ENCODE results near the gene SIAH3.

SIAH3 gene

DNA sequence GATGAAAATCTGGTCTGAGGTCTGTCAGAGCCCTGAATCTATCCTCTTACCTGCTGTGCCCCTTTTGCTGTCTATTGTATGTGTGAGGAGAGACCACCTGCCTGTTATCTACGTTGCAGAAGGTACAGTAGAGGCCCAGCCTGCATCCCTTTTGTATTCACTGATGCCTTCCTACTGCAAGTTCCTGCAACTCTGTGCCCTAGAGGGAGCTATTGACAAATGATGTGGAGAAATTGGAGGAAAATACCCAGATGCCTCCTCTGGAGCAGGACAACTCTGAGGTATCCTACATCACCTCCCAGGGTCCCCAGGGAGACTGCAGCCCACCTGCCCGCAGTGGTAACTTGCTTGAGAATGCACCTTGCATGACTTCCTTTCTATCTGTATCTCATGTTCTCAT, 33.7 kb downstream of the SIAH3 start:
- no peak for DNase-seq

DNA sequence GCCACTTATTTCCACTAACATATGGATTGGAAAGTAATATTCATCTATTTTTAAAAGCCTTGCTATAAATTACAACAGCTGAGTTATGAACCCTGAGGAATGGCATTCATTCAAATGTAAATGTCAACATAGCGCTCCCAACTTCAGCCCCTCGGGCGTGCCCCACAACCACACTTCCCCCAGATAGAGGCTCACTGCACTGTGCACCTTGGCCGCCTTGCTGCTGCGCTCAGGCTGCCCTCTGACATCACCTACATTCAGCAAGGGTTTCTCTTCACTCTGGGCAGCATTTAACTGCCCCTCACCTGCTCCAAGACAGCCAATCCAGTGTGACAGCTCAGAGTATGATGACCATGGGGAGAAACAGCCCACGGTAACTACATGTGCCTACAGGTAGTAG, 35.1 kb downstream of the SIAH3 start:
- DNase-seq: no peak

DNA sequence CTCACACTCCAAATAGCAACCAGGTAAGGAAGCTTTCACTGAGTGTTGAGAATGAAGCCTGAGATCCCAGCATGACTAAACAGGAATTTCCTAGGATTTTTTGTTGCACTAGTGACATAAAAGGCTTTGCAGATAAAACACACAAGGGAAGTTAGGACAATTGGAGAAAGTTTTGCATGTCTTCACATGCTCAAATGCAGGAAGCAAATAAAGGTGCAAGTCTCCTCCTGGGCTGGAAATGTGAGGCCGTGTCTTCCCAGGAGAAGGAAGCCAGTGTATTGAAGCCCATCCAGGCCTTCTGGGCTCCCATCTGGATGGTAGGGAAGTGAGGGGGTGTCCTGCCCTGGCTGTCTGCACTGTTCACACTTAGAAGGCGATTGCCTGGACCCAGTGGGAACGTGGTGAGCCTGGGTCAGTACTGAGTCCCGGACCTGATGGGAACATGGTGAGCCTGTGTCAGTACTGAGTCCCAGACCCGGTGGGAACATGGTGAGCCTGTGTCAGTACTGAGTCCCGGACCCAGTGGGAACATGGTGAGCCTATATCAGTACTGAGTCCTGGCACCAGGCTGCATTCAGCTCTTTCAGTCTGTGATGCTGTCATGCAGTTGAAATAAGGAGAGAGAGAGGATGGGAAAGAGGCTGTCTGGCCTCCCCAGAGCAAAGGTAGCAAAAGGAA, 38.7 kb downstream of the SIAH3 start:
- DNase-seq: no peak

DNA sequence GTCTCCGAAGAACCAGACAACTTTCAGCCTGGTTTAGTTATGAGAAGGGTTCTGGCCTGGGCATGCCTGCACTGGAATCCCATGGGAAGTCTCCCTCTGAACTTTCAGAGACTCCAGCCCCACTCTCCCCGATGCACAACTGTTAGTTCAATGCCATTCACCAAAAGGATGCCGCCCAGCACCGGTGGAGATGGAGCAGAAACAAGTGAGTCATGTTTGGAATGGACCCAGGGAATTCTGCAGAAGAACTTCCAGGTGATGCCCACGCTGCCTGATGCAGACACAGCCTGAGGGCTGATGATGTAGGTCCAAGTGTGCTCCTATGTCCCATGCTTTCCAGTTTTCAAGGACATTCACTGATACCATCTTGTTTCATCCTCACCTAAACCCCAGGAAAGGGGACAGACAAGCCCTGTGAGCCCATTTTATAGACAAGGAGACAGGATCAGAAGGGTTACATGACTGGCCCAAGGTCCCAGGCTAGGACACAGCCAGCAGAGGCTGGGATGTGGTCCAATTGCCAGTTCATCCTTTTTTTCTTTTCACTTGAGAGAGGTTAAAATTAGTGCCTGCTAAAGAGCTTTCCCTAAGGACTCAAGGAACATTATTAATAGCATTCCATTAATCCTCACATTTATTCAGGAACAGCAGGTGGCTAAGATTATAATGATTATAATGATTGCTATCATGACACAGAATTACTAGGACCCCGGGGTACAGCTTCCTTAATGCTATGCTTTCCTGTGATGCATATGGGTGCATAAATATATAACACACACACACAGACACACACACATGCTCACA, 39.5 kb downstream of the SIAH3 start:
- DNase-seq: no peak

DNA sequence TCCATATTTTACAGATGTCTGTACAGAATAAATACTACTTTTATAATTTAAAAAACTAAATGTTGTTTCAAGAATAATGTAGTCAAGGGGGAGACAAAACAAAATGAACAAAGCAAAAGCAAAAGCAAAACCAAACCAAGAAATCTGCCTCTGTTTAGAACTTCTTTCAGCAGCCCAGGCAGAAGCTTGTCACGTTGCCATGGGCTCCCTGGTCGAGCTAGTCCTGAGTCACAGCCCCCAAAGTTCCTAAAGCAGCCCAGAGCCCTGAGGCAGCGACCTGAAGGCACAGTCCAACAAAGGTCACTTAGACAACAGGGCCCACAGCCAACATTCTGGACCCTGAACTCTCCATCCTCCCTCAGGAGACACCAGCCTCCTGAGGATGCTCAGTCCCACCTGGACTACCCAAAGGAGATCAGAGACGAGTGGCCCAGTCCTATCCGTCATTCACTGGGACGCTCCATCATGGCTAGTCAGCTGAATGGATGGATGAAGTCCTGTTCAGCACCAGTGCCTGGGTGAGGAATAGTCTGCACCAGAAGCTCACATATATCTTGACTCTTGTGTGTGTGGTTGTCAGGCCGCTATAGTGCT, 41.7 kb downstream of the SIAH3 start:
- no peak for DNase-seq

DNA sequence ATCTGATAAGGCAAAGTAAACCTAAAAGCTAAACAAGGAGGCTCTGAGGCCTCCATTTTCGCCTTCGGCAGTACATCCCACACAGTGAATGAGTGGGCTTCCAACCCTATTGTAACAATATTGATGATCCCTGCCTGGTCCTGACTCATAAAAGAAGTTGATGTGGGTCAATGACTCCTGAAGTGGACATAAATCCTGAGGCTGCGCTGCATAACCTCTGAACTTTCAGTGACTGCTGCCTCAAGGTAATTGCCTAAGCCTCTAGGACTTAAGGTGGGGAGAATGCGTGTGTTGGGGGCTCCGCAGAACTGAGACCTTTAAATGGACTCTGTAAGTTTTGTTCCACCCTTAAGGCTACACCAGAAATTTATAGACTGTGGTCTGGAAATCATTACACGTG, 42.6 kb downstream of the SIAH3 start:
- DNase-seq: no peak

DNA sequence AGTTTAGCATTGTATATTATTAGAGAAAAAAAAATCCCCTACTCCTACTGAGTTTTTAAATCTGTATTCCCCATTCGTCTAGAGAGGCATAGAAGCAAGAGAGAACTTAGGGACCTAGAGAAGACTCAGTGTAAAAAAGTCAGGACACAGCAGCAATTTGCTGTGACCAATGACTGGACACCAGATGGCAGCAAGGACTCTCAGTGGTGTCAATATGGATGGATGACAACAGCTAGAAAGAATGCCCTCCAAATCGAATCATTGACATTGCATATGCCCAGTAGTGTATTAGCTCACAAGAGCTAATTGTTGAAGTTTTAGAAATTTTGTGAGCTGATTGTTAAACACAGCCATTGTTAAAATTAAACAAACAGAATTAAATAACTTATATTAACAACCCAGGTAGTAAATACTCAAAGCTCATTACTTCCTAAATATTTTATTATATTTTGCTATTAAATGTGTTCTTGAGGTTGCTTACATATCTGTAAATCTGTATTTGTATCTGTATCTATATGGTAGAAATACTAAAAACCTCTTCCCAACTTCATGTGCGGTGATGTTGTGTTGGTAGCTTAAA, 43.9 kb downstream of the SIAH3 start:
- DNase-seq: no peak

DNA sequence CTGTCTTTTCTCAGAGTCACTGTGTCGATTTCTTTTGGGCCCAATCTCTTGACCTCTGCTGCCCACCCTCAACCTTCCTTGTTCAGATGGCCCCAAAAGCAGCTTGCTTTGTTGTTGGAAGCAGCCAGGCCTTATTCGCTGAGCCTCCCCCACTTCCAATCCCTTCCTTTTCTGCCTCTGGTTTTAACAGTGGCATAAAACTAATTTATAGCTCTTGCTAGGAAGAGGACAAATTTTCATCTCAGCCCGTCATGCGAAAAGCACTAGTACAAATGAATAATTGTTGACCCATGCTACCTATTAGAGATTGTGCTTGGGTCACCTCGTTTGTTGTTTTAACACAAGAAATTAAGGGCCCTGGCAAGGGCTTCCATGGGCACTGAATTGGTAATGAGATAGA, 51.1 kb downstream of the SIAH3 start:
- no peak for DNase-seq

DNA sequence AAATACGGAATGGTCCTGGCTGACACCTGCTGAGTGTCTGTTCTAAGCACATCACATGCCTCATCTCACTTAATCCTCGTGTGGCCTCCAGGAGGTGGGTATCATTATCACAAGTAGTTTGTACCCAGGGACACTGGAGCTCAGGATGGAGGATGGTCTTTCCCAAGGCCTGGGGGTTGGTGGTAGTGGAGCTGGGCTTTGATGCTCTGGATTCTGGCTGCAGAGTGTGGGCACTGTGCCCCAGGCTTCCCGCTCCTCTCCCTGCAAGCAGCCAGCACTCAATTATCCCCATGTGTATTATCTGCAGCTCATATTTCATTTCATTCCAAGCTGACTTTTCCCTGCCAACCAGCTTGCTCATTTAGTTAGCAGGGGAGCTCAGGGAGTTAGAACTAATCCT, 52.1 kb downstream of the SIAH3 start:
- DNase-seq: no peak

DNA sequence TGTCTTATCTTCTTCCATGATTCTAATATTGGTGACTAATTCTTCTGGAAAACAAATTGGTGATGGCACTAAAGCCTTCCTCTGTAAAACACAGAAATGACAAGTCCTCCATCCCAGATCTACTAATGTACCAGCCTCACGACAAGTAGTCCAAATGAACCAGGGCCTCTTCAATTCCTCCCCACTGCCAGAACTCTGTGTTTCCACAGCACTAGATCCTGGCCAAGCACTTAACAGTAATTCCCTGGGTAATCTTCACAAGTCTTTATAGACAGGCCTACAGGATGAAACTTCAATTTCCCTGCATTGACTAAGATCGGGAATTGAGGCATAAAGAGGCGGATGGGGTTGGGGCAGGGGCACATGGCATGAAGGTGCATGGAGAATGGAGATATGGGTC, 52.7 kb downstream of the SIAH3 start:
- no peak for DNase-seq

DNA sequence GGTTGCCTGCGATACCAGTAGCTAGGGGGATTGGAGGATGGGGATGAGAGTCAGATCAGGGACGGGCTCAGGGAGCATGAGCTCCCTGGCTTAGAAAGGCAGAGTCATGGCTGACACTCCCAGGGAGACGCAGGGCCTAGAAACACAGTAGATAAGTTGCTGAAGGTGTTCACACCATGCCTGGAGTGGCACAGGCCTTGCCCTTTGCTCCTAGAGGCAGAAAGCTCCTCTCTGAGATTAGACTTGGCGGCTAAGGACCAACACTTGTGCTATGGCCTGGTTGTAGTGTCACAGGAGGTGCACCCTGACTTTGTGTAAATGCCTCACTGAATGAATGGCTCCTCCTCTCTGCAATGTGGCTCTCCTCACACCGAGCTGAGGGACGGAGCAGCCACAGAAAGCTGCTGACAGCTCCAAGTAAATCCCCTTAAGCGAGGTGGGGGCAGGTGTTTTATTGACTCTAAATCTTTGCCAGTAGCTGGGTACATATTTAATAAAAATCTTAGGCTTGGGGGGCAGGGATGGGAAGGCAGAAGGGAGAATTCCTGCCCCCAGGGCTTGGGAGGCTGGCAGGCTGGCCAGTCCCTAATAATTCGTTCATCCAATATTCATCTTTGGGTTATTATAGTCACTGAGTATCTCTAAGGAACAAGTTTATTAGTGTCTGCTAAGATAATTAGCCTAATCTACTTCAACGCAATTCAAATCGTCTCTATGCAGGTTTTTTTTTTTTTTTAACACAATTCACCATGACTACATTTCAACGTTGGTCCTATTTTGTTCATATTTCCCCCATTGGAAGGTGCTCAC, 54.9 kb downstream of the SIAH3 start:
- DNase-seq: no peak

DNA sequence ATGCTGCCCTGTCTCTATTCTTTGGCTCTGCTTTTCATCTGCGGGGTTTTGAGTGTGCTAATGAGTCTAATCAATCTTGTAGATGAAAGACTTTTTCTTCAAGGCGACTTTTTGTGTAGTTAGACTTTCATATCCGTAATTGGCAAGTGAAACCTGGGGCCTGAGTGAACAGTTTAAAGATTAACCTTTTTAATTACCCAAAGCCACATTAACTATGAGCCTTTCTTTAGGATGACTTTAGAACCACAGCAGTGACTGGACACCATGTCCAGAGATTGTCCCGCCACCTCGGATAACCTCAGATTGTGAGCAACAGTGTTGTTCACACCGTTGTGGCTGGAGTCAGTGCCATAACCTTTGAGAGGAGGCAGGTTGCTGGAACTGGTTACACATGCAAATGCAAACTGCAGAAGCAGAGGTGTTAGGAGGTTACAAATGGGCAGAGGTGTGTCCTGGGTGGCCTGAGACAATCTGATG, 58.7 kb downstream of the SIAH3 start:
- DNase-seq: no peak

DNA sequence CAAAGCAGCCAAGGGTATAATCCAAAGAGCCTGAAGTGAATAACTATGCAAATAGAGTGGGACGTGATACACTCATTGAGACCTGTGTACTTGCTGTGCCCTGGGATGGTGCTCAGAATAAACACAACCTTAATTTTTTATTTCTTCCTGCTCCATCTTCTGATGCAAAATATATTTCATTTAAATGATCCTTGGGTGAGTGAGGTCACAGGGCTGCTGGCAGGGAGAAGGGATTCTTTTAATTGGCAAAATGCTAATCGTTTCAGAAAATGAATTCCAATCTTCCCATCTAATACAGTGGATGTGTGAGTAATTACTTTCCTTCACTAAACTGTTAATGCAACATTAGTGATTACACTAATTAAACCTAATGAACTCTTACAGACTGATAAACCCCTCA, 63.5 kb downstream of the SIAH3 start:
- DNase-seq: no peak

DNA sequence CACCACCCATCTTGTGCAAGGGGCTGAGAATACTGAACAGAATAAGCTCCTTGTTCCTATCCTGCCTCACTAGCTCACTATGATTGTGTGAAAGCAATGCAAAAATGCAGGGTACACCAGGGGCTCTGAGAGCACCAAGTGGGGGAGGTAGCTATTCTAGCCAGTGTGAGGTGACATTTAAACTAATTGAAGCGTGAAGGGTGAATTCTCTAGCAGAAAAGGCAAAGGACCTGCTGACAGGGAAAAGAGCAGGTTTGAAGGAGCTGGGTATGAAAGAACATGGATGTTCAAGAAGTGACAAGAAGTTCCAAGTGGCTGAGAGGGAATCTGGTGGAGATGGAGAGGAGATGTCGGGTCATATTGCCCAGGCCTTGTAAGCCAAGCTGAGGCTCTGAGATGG, 64.2 kb downstream of the SIAH3 start:
- DNase-seq: no peak

DNA sequence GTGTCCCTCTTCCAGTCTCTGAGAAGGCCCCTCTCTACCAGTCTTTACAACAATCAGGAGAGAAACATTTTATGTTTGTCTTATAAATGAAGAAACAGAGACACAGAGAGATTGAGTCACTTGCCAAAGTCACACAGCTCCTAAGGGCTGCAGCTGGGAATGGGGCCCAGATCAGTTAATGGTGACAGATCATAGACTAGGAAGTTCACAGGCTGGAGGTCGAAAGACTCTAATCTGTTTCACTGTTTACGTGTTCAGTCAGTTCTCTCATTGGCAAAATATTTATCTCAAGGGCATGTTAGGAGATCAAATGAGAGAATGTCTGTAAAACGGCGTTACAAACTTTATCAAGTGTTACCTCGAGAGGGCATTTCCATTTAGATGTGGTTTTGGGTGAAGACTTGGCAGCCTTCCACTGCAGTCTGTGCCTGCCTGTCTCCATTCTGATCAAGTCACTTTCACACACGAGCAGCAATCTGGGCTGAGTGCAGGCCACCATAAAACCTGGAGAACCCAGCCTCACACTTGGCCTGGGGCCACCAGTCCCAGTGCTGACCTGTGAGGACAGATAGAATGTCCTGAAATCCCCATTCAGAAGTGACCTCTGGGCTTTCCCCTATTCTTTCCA, 65.1 kb downstream of the SIAH3 start:
- no peak for DNase-seq

DNA sequence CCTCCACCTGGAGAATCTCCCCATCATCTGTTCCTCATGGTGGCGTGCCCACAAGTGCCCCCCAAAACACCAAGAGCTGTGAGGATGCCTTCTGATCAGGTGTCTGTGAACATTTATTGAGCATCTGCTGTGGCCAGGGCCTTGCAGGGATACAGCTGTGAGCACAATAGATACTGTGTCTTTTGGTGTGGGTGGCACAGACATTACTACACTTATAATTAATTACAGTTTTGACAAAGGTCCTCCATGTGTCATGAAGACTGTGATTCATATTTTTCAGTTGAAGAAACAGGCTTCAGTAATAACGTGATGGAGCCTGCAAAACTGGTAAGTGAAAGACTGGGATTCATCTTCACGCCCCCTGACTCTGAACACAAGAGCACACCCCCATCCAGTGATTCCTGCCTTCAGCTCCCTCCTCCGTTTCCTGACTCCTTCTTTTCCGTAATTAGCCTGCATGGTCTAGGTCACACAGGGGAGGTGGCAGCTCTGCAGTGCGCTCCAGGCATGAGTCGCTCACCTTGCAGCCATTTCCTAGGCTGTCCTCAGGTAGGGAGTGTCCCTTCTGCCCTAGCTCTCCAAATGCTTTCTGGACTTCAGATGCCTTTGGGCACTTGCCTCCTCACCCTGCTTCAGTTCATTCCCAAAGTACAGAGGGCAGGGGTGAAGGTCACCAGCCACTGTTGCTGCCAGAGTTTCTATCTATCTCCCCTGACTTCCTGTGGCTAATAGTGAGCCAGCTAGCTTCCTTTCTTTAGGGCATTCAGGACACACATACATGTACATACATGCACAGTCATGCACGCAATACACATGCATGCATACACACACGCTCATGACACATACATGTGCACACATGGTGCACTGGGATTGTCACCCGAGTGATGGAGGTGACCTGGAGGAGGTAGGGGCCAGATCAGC, 66.5 kb downstream of the SIAH3 start:
- no peak for DNase-seq

DNA sequence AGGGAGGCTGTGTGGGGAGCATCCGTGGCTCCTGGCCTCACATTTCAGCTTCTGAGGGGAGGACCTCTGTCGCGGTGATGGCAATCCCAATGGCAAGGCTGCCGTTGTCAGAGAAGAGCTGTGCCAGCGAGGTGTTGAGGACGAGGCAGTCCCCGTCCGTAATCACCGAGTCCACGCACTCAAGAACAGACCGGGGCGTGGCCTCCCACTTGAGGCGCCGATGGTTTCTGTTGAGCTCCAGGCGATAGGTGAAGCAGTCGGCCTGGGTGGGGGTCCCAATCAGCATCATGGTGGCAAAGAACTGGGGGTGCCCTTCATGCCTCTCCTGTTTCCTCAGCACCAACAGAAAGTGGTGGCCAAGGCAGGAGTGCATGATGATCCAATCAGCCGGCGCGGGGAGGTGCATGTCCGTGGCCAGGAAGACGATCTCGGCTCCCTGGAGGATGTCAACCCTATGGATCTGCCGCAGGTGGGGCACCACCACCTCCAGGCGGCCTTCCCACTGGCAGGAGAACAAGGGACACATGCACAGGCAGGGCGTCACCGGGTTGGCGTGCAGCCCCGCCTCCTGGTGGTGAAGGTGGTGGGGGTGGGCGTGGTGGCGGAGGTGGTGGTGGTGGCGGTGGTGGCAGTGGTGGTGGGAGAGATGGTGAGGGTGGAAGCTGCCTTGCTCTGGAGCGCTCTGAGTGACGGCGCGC, 68.1 kb downstream of the SIAH3 start:
- no peak for DNase-seq

DNA sequence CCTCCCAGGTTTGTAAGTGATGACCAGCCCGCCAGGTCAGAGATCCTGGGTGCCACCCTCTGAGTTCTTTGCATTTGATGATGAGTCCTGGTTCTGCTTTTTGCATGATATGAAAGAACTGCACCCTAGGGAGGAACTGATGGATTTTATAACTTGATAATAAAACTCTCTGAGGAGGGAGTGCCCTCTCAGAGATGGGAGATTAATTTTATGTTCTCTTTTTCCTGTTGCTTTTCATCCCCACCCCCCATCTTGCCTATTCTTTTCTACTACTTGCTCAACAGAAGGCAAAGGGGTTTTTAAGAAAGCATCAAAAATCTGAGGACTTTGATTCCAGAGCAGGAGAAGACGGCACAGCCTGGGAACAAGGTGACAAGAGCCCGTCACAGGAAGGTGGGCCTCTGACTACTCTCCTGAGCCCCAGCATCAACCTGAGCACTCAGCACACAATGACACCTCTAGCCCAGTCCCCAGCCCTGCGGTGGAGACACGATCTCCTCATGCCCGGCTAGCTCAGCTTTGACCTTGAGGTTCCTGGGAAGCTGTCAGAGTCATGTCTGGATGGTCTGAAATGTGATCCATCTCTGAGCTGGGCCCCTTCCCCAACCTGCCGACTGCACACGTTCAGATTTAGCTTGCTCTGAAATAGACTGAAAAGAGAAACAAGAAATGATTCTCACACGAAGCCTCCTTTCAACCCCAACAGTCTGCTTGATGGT, 69.1 kb downstream of the SIAH3 start:
- DNase-seq: no peak

DNA sequence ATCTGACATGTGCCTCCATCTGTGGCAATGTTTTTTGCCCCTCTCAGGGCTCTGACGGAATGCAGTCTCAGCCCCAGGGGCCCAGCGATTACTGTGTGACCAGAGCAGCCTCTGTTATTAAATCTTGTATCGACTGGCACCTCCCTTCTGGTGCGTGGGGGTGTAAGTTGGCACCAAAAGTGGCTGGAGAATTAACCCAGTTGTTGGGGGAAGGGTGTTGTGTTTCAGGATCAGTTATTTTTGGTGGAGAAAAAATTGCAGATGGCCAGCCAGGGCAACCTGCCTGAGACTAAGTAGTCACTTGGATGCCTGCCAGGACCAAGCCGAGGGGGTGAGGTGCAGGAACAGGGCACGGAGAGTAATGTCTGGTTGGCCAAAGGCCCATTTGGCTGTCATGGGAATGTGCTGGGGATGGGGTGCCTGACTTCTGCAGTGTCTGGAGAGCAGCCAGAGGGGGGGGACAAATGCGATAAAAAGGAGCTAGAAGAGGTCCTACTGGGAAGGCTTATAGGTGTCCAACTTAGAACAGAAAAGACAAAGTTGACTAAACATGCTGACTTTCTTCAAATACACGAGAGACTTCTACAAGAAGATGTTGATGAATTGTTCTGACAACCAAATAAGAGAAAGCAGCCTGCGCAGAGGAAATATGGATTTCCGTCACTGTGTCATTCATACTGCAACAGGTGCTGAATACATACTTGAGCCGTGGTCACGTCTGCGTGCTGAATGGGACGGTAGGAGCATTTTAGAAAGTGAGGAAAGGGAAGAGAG, 69.8 kb downstream of the SIAH3 start:
- DNase-seq: no peak

All from activated naive CD4-positive, alpha-beta T cell (primary cell).